ENCODE measurements around the gene MIEF1.
"Not testable (repeated sequence)": the region's sequence is repeated elsewhere in the genome, so short reads cannot be mapped to it uniquely, and the experiment has no call there.

Gene MIEF1

DNA sequence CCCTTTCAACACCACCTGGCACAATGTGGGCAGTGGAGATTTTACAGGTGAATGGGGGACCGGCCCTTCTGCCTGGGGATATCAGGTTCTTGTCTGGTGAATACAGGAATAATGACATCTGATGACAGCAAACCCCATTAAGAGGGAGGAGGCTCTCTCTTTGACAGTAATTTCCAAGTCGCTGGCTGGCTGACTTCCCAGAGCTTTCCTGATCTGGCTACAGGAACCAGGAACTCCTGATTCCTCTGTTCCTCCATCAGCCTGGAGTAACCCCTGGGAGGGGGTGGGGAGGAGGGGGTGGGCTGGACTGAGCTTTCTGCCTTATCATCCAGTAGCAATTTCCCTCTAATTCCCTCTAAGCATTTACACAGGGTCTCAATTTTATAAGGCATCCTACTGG lies 3.7 kb upstream of the MIEF1 start:
- Histone ChIP-seq H3K27me3 (ENCODE audit: control insufficient read depth, insufficient read depth, low read length) (no peaks in the 10 kb centered on the region), H3K27ac (ENCODE audit: low read depth, low read length) (no peak overlapping the region), H3K4me3 (ENCODE audit: low read length) (no peak overlapping the region), H3K9ac (ENCODE audit: low read length) (no peak overlapping the region), H3K4me1 (ENCODE audit: control insufficient read depth, insufficient read depth, low read length) (peaks cover 15% of the 10 kb centered on the region), H3K36me3 (ENCODE audit: control insufficient read depth, insufficient read depth, low read length) (no peaks in the 10 kb centered on the region)

DNA sequence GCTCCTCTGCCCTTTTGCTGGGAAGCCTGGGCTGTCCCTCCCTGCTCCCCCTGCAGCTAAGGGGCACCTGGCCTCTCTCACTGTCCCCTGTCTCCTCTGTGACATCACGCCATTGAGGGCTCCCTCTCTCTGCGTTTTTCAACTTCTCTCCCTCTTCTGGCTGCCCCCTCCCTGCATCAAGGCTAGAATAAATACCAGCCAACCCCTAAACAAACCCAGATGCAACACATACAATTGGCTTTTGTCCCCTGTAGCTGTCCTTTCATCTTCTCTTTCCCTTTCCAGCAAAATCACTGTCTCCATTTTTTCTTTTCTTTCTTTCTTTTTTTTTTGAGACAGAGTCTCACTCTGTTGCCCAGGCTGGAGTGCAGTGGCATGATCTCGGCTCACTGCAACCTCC lies 3.3 kb upstream of the MIEF1 start:
- Histone ChIP-seq H3K9ac (ENCODE audit: low read length) (no peak overlapping the region), H3K27ac (ENCODE audit: low read depth, low read length) (no peak overlapping the region)

DNA sequence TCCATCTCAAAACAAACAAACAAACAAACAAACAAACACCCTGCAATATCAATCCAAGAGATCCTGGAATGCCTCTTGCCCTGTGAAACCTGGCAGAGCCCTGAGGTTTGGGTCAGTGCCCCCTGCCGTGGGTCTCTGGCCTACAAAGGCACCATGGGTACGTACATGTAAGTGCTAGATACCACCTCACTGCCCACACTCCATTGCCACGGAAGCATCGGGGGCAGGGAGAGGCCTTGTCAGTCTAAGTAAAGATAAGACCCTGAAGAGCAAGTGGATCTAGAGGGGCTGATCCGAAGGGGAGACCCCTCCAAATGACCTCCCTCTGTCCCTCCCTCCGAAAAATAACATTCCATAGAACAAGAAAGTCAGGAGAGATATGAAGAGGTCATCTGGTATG lies 2.0 kb upstream of the MIEF1 start:
- H3K36me3 ChIP-seq (ENCODE audit: control insufficient read depth, insufficient read depth, low read length): peaks cover 7% of the 10 kb centered on the region
- H3K9ac ChIP-seq (ENCODE audit: low read length): no peak overlapping the region
- H3K4me1 ChIP-seq (ENCODE audit: control insufficient read depth, insufficient read depth, low read length): peaks cover 21% of the 10 kb centered on the region
- no peaks in the 10 kb centered on the region for H3K27me3 ChIP-seq (ENCODE audit: control insufficient read depth, insufficient read depth, low read length)
- no peak overlapping the region for H3K4me3 ChIP-seq (ENCODE audit: low read length)
- no peak overlapping the region for H3K27ac ChIP-seq (ENCODE audit: low read depth, low read length)

More for the DNA sequence above, 3.3 kb upstream of the MIEF1 start:
- H3K4me1 ChIP-seq (ENCODE audit: control insufficient read depth, insufficient read depth, low read length): peaks cover 20% of the 10 kb centered on the region
- H3K36me3 ChIP-seq (ENCODE audit: control insufficient read depth, insufficient read depth, low read length): no peaks in the 10 kb centered on the region
- H3K4me3 ChIP-seq (ENCODE audit: low read length): no peak overlapping the region
- H3K27me3 ChIP-seq (ENCODE audit: control insufficient read depth, insufficient read depth, low read length): no peaks in the 10 kb centered on the region

DNA sequence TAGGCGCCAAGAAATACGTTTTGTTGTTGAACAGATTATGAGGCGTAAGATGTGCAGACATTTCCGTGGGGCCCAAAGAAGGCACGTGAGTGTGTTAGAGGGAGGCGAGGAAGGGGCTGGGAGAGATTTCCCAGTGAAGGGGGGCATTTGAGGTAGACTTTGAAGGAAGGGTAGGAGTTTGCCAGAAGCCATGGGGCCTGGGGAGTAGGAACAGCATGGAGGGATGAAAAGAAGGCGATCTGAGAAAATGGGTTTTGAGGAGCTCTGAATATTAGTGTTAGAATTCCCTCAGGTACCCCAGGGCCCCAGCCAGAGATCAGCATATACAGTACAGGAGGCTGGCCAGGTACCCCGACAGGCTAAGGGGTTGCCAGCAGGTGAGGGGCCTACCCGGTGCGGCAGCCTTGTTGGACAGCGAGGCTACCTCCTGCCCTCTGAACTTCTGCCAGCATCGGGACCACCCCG lies 414 bp upstream of the MIEF1 start:
- peaks cover 15% of the 10 kb centered on the region for H3K36me3 ChIP-seq (ENCODE audit: control insufficient read depth, insufficient read depth, low read length)
- H3K27ac ChIP-seq (ENCODE audit: low read depth, low read length): peak overlapping the region; percentile 85
- peaks cover 21% of the 10 kb centered on the region for H3K4me1 ChIP-seq (ENCODE audit: control insufficient read depth, insufficient read depth, low read length)
- peak overlapping the region; percentile 52 for H3K9ac ChIP-seq (ENCODE audit: low read length)
- no peaks in the 10 kb centered on the region for H3K27me3 ChIP-seq (ENCODE audit: control insufficient read depth, insufficient read depth, low read length)
- H3K4me3 ChIP-seq (ENCODE audit: low read length): peak overlapping the region; percentile 79

DNA sequence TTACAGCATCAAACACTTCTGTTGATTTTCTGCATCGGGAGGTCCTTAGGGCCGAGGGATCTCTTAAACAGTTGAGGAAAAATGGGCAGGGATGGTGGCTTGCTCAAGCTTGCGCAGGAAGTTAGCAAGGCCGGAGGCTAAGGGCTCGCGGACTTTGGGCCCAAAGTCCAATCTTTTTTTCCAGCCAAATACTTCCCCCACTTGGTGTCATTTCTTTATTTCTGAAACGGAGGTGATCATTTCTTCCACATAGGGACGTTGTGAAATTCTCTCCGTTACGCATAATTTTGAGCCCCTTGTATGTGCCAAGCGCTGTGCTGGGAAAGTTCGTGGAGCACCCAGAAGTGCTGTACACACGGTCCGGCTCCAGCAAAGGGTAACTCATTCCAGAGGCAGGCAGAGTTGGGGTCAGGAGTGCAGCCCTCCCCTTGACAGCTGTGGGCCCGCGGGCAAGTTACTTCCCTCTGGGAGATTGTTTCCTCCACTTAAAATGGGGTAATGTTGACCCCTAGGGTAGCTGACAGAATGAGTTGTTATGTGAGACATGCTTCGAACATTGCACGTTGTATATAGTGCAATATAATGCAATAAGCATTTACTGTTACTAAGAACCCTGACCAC lies 809 bp downstream of the MIEF1 start:
- peaks cover 21% of the 10 kb centered on the region for H3K4me1 ChIP-seq (ENCODE audit: control insufficient read depth, insufficient read depth, low read length)
- peaks cover 18% of the 10 kb centered on the region for H3K36me3 ChIP-seq (ENCODE audit: control insufficient read depth, insufficient read depth, low read length)
- peak overlapping the region; percentile 74 for H3K27ac ChIP-seq (ENCODE audit: low read depth, low read length)

DNA sequence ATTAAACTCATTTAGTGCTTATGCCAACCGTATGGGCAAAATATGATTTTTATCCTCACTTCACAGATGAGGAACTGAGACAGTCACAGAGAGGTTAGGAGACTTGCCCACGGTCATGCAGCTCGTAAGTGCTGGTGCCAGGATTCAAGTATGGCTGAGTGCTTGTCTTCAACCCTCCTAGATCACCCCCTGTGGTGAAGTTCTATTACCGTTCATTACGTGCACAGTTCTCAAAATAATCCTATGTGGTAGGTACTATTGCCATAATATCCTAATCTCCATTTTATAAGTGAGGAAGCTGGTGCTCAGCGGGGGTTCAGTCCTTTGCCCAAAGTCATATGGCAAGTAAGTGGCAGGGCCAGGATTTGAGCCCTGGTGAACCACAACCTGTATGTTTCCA lies 1.5 kb downstream of the MIEF1 start:
- Histone ChIP-seq H3K9ac (ENCODE audit: low read length) (no peak overlapping the region), H3K27me3 (ENCODE audit: control insufficient read depth, insufficient read depth, low read length) (no peaks in the 10 kb centered on the region), H3K36me3 (ENCODE audit: control insufficient read depth, insufficient read depth, low read length) (peaks cover 24% of the 10 kb centered on the region), H3K27ac (ENCODE audit: low read depth, low read length) (no peak overlapping the region), H3K4me3 (ENCODE audit: low read length) (peak overlapping the region; percentile 79), H3K4me1 (ENCODE audit: control insufficient read depth, insufficient read depth, low read length) (peaks cover 21% of the 10 kb centered on the region)

More for the DNA sequence above, 809 bp downstream of the MIEF1 start:
- no peaks in the 10 kb centered on the region for H3K27me3 ChIP-seq (ENCODE audit: control insufficient read depth, insufficient read depth, low read length)
- peak overlapping the region; percentile 79 for H3K4me3 ChIP-seq (ENCODE audit: low read length)
- peak overlapping the region; percentile 74 for H3K9ac ChIP-seq (ENCODE audit: low read length)

DNA sequence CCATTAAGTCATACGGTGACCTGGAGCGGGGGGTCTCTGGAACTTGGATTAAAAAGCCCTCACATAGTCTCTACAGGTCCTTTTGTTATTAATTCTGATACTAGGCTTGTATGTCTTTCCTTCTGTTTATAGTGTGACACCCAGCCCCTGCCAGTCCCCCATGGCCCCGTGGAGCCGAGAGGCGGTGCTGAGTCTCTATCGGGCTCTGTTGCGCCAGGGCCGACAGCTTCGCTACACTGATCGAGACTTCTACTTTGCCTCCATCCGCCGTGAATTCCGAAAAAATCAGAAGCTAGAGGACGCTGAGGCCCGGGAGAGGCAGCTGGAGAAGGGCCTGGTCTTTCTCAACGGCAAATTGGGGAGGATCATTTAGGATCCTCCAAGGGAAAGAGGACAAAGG lies 2.0 kb downstream of the MIEF1 start:
- H3K9ac ChIP-seq (ENCODE audit: low read length): no peak overlapping the region
- no peak overlapping the region for H3K4me3 ChIP-seq (ENCODE audit: low read length)
- H3K27ac ChIP-seq (ENCODE audit: low read depth, low read length): no peak overlapping the region
- H3K27me3 ChIP-seq (ENCODE audit: control insufficient read depth, insufficient read depth, low read length): no peaks in the 10 kb centered on the region
- H3K36me3 ChIP-seq (ENCODE audit: control insufficient read depth, insufficient read depth, low read length): peaks cover 24% of the 10 kb centered on the region
- H3K4me1 ChIP-seq (ENCODE audit: control insufficient read depth, insufficient read depth, low read length): peaks cover 21% of the 10 kb centered on the region

DNA sequence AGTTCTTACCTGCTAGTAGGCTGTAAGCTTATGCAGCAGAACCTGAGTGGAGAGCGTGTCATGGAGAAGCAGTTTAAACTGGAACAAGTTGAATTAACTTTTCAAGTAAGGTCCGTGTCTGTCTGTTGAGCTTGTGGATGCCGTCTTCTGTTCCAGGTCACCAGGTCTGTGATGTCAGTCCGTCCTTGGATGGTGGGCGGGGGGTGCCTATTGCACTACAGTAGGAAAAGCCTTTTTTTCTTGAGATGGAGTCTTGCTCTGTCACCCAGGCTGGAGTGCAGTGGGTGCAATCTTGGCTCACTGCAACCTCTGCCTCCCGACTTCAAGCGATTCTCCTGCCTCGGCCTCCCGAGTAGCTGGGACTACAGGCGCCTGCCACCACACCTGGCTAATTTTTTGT lies 4.9 kb downstream of the MIEF1 start:
- Histone ChIP-seq H3K36me3 (ENCODE audit: control insufficient read depth, insufficient read depth, low read length) (peaks cover 38% of the 10 kb centered on the region), H3K4me1 (ENCODE audit: control insufficient read depth, insufficient read depth, low read length) (peaks cover 11% of the 10 kb centered on the region)
- H3K9ac ChIP-seq (ENCODE audit: low read length); H3K27ac ChIP-seq (ENCODE audit: low read depth, low read length); H3K4me3 ChIP-seq (ENCODE audit: low read length); H3K27me3 ChIP-seq (ENCODE audit: control insufficient read depth, insufficient read depth, low read length): not testable (repeated sequence)

DNA sequence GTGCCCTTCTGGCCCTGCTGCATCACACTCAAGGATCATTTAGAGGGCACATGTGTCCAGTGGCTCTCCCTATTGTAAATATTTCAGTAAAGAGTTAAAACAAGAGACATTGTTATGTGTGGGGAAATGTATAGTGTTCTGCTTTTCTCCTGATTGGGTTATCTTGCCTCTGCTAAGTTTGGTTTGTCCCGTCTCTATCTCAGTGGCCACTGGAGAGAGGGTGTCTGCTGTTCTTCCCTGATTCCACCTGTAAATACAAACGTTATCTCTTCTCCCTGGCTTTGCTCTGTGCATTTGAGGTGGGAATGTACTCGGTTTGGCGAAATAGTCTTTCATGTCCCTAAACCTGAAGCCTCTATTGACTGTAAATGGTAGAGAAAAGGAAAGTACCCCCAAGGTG lies 6.3 kb downstream of the MIEF1 start:
- peaks cover 5% of the 10 kb centered on the region for H3K4me1 ChIP-seq (ENCODE audit: control insufficient read depth, insufficient read depth, low read length)
- H3K27ac ChIP-seq (ENCODE audit: low read depth, low read length): no peak overlapping the region
- no peak overlapping the region for H3K4me3 ChIP-seq (ENCODE audit: low read length)
- H3K9ac ChIP-seq (ENCODE audit: low read length): no peak overlapping the region
- peaks cover 43% of the 10 kb centered on the region for H3K36me3 ChIP-seq (ENCODE audit: control insufficient read depth, insufficient read depth, low read length)
- no peaks in the 10 kb centered on the region for H3K27me3 ChIP-seq (ENCODE audit: control insufficient read depth, insufficient read depth, low read length)

DNA sequence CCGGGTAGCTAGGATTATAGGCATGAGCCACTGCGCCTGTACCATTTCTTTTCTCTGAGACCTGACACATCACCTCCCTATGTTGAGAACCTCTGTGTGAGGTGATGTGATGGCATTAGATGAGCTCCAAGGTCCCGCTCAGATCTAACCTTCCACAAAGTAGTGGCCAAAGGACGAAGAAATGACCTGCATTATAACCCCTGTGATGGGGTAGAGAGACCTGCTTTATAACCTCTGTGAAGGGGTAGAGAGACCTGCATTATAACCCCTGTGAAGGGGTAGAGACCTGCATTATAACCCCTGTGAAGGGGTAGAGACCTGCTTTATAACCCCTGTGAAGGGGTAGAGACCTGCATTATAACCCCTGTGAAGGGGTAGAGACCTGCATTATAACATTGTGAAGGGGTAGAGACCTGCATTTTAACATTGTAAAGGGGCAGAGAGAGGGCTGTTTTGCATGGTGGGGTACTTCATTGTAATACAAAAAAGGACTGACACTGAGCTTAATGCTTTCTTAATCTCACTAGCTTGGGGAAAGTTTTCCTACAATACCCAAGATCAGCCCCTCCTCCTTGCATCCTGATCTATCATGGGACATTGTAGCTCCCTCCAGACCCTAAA lies 8.5 kb downstream of the MIEF1 start:
- Histone ChIP-seq H3K27ac (ENCODE audit: low read depth, low read length) (no peak overlapping the region), H3K36me3 (ENCODE audit: control insufficient read depth, insufficient read depth, low read length) (peaks cover 49% of the 10 kb centered on the region), H3K27me3 (ENCODE audit: control insufficient read depth, insufficient read depth, low read length) (no peaks in the 10 kb centered on the region), H3K4me3 (ENCODE audit: low read length) (no peak overlapping the region), H3K4me1 (ENCODE audit: control insufficient read depth, insufficient read depth, low read length) (no peaks in the 10 kb centered on the region), H3K9ac (ENCODE audit: low read length) (no peak overlapping the region)

DNA sequence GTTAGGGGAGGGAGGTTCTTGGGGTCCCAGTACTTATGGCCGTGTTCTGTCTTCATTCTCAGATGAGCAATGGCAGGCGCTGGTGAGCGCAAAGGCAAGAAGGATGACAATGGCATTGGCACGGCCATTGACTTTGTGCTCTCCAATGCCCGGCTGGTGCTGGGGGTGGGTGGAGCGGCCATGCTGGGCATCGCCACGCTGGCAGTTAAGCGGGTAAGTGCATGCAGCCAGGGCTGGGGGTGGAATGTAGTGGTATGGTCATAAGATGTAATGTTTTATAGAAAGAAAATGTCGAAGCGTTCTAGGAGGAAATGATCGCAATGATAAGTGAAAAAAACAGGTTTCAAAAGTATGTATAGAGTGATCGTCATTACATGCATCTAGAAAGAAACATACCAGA lies 9.1 kb downstream of the MIEF1 start:
- Histone ChIP-seq H3K4me3 (ENCODE audit: low read length) (no peak overlapping the region), H3K36me3 (ENCODE audit: control insufficient read depth, insufficient read depth, low read length) (peaks cover 47% of the 10 kb centered on the region), H3K4me1 (ENCODE audit: control insufficient read depth, insufficient read depth, low read length) (no peaks in the 10 kb centered on the region), H3K9ac (ENCODE audit: low read length) (no peak overlapping the region), H3K27me3 (ENCODE audit: control insufficient read depth, insufficient read depth, low read length) (no peaks in the 10 kb centered on the region), H3K27ac (ENCODE audit: low read depth, low read length) (no peak overlapping the region)

DNA sequence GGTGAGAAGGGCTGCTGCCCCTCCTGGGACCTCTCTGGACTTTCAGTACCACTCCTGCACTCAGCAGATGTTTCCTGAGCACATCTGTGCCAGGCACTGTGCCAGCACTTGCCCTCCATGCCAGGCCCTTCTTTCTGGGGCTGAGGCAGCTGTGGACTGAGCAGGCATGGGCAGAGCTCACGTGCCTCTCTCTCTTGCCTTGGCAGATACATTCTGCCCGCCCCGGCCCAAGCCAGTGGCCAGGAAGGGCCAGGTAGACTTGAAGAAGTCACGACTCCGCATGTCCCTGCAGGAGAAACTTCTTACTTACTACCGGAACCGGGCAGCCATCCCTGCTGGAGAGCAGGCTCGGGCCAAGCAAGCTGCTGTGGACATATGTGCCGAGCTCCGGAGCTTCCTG lies 9.9 kb downstream of the MIEF1 start:
- H3K27ac ChIP-seq (ENCODE audit: low read depth, low read length): no peak overlapping the region
- peaks cover 44% of the 10 kb centered on the region for H3K36me3 ChIP-seq (ENCODE audit: control insufficient read depth, insufficient read depth, low read length)
- H3K27me3 ChIP-seq (ENCODE audit: control insufficient read depth, insufficient read depth, low read length): no peaks in the 10 kb centered on the region
- no peak overlapping the region for H3K4me3 ChIP-seq (ENCODE audit: low read length)
- no peak overlapping the region for H3K9ac ChIP-seq (ENCODE audit: low read length)
- no peaks in the 10 kb centered on the region for H3K4me1 ChIP-seq (ENCODE audit: control insufficient read depth, insufficient read depth, low read length)

DNA sequence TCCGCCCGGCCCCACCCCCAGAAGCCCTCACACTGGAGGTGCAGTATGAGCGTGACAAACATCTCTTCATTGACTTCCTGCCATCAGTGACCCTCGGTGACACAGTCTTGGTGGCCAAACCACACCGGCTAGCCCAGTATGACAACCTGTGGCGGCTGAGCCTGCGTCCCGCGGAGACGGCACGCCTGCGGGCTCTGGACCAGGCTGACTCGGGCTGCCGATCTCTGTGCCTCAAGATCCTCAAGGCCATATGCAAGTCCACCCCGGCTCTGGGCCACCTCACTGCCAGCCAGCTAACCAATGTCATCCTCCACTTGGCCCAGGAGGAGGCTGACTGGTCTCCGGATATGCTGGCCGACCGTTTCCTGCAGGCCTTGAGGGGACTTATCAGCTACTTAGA lies 11.7 kb downstream of the MIEF1 start:
- H3K27ac ChIP-seq (ENCODE audit: low read depth, low read length): no peak overlapping the region
- peaks cover 2% of the 10 kb centered on the region for H3K4me1 ChIP-seq (ENCODE audit: control insufficient read depth, insufficient read depth, low read length)
- H3K4me3 ChIP-seq (ENCODE audit: low read length): no peak overlapping the region
- H3K9ac ChIP-seq (ENCODE audit: low read length): no peak overlapping the region
- peaks cover 38% of the 10 kb centered on the region for H3K36me3 ChIP-seq (ENCODE audit: control insufficient read depth, insufficient read depth, low read length)
- no peaks in the 10 kb centered on the region for H3K27me3 ChIP-seq (ENCODE audit: control insufficient read depth, insufficient read depth, low read length)
